H9 (cell line): ENCODE measurements around the gene DISC1. TPM values are rescaled to one million over a fixed set of nuclear protein-coding genes. Genes with fewer than 3 reads are reported as not detected.

ENCODE experiments used
- DNase-seq: peaks from one replicate; pipeline ENCODE4 v3.0.0-alpha.2; 2017
- H2AFZ ChIP-seq: one replicate; pipeline ENCODE4 v1.6.1; 2013; ENCODE audit warnings: mild to moderate bottlenecking, low read length, control low read depth, moderate library complexity
- H2AK5ac ChIP-seq: 2 replicates; pipeline ENCODE4 v1.6.1; 2013; ENCODE audit warnings: low read length, control low read depth, mixed read lengths; ENCODE audit not compliant: insufficient read length
- H2BK120ac ChIP-seq: one replicate; pipeline ENCODE4 v1.6.1; 2013; ENCODE audit warnings: low read depth, mild to moderate bottlenecking, low read length, control low read depth, inconsistent platforms; ENCODE audit not compliant: poor library complexity, severe bottlenecking
- H2BK12ac ChIP-seq: 2 replicates; pipeline ENCODE4 v1.6.1; 2013; ENCODE audit warnings: low read length, control low read depth, mixed read lengths, low read depth; ENCODE audit not compliant: insufficient read length
- H2BK15ac ChIP-seq: 2 replicates; pipeline ENCODE4 v1.6.1; 2013; ENCODE audit warnings: low read depth, low read length, control low read depth
- H2BK20ac ChIP-seq: one replicate; pipeline ENCODE4 v1.6.1; 2013; ENCODE audit warnings: low read depth, mild to moderate bottlenecking, low read length, control low read depth, inconsistent platforms; ENCODE audit not compliant: poor library complexity, severe bottlenecking
- H2BK5ac ChIP-seq: 2 replicates; pipeline ENCODE4 v1.6.1; 2013; ENCODE audit warnings: low read length, control low read depth, mixed read lengths; ENCODE audit not compliant: insufficient read length
- H3K14ac ChIP-seq: 2 replicates; pipeline ENCODE4 v1.6.1; 2013; ENCODE audit warnings: low read length, control low read depth; ENCODE audit not compliant: insufficient read depth
- H3K18ac ChIP-seq: 2 replicates; pipeline ENCODE4 v1.6.1; 2013; ENCODE audit warnings: low read depth, mild to moderate bottlenecking, mixed read lengths, low read length, control low read depth; ENCODE audit not compliant: insufficient read length
- H3K23ac ChIP-seq: 2 replicates; pipeline ENCODE4 v1.6.1; 2013; ENCODE audit warnings: low read length, control low read depth, mixed read lengths, low read depth; ENCODE audit not compliant: insufficient read length
- H3K23me2 ChIP-seq: 2 replicates; pipeline ENCODE4 v1.6.1; 2013; ENCODE audit warnings: low read depth, mild to moderate bottlenecking, mixed read lengths, low read length, control low read depth; ENCODE audit not compliant: insufficient read length, poor library complexity, severe bottlenecking
- H3K27ac ChIP-seq: 2 replicates; pipeline ENCODE4 v1.5.1; 2013; ENCODE audit warnings: low read length, control low read depth, mixed read lengths, low read depth; ENCODE audit not compliant: insufficient read length
- H3K27me3 ChIP-seq: 2 replicates; pipeline ENCODE4 v1.6.1; 2013; ENCODE audit warnings: low read length, control low read depth, inconsistent platforms; ENCODE audit not compliant: insufficient read depth
- H3K4ac ChIP-seq: 2 replicates; pipeline ENCODE4 v1.6.1; 2013; ENCODE audit warnings: low read depth, mild to moderate bottlenecking, control low read depth, inconsistent platforms, low read length, moderate library complexity
- H3K4me1 ChIP-seq: 2 replicates; pipeline ENCODE4 v1.6.1; 2013; ENCODE audit warnings: low read length, control low read depth, inconsistent platforms; ENCODE audit not compliant: insufficient read depth
- H3K4me2 ChIP-seq: 2 replicates; pipeline ENCODE4 v1.6.1; 2013; ENCODE audit warnings: low read length, control low read depth, mixed read lengths; ENCODE audit not compliant: insufficient read length, insufficient read depth
- H3K56ac ChIP-seq: 2 replicates; pipeline ENCODE4 v1.6.1; 2013; ENCODE audit warnings: low read depth, mild to moderate bottlenecking, mixed read lengths, low read length, control low read depth; ENCODE audit not compliant: insufficient read length
- H3K79me1 ChIP-seq: 2 replicates; pipeline ENCODE4 v1.6.1; 2013; ENCODE audit warnings: low read depth, mild to moderate bottlenecking, moderate library complexity, low read length, control low read depth, inconsistent platforms; ENCODE audit not compliant: insufficient read depth, poor library complexity, severe bottlenecking
- H3K79me2 ChIP-seq: 2 replicates; pipeline ENCODE4 v1.6.1; 2013; ENCODE audit warnings: low read length, control low read depth, inconsistent platforms; ENCODE audit not compliant: insufficient read depth
- H3K9ac ChIP-seq: 2 replicates; pipeline ENCODE4 v1.6.1; 2013; ENCODE audit warnings: low read length, control low read depth, mixed read lengths; ENCODE audit not compliant: insufficient read length; ENCODE audit errors: extremely low read depth
- H3K9me3 ChIP-seq: one replicate; pipeline ENCODE4 v1.6.1; 2013; ENCODE audit warnings: low read depth, low read length, inconsistent platforms; ENCODE audit not compliant: control insufficient read depth
- H3T11ph ChIP-seq: one replicate; pipeline ENCODE4 v1.6.1; 2013; ENCODE audit warnings: mild to moderate bottlenecking, low read length, control low read depth, inconsistent platforms
- H4K20me1 ChIP-seq: one replicate; pipeline ENCODE4 v1.6.1; 2013; ENCODE audit not compliant: control insufficient read depth, insufficient read length, insufficient read depth
- H4K5ac ChIP-seq: 2 replicates; pipeline ENCODE4 v1.6.1; 2013; ENCODE audit warnings: low read depth, mild to moderate bottlenecking, mixed read lengths, low read length, control low read depth; ENCODE audit not compliant: insufficient read length
- H4K8ac ChIP-seq: replicated peaks from 2 replicates; pipeline ENCODE4 v1.6.1; 2013; ENCODE audit warnings: low read length, control low read depth, mixed read lengths, low read depth; ENCODE audit not compliant: insufficient read length
- H4K91ac ChIP-seq: 2 replicates; pipeline ENCODE4 v1.6.1; 2013; ENCODE audit warnings: low read depth, mild to moderate bottlenecking, moderate library complexity, mixed read lengths, low read length, control low read depth; ENCODE audit not compliant: insufficient read length
- H3K27ac Mint-ChIP-seq, 3 experiments: 2 replicates in 2 of 3; 3 replicates in 1 of 3; pipeline ENCODE4 v1.8.0; 2020 to 2021; ENCODE audit warnings: mixed read lengths in 3 of 3, mild to moderate bottlenecking in 1 of 3, moderate library complexity in 1 of 3
- H3K27me3 Mint-ChIP-seq: 2 replicates; pipeline ENCODE4 v1.8.0; 2021; ENCODE audit warnings: low read depth, mild to moderate bottlenecking, moderate library complexity, mixed read lengths
- H3K36me3 Mint-ChIP-seq, 3 experiments: 2 replicates in 2 of 3; 3 replicates in 1 of 3; pipeline ENCODE4 v1.8.0; 2020 to 2021; ENCODE audit warnings: low read depth in 3 of 3, mixed read lengths in 3 of 3; ENCODE audit not compliant: insufficient read depth in 1 of 3
- H3K4me1 Mint-ChIP-seq, 2 experiments: 2 replicates each; pipeline ENCODE4 v1.8.0; 2020; ENCODE audit warnings: mixed read lengths in 2 of 2
- H3K4me3 Mint-ChIP-seq, 2 experiments: 2 replicates in 1 of 2; 3 replicates in 1 of 2; pipeline ENCODE4 v1.8.0; 2020 to 2021; ENCODE audit warnings: mild to moderate bottlenecking in 2 of 2, mixed read lengths in 2 of 2, moderate library complexity in 1 of 2
- H3K9me3 Mint-ChIP-seq, 2 experiments: 2 replicates in 1 of 2; 3 replicates in 1 of 2; pipeline ENCODE4 v1.8.0; 2020; ENCODE audit warnings: mild to moderate bottlenecking in 2 of 2, mixed read lengths in 2 of 2, moderate library complexity in 1 of 2
- CTCF ChIP-seq: fragments of 200-600 bp; sonication (generic); conservative IDR thresholded peaks from 3 replicates; pipeline ENCODE4 v1.8.0; 2021; ENCODE audit warnings: antibody characterized with exemption, mild to moderate bottlenecking
- WGBS: extraction: QIAGEN DNeasy Blood & Tissue Kit; methylation state at CpG from one replicate; pipeline ENCODE4 v1.1.7; 2013; ENCODE audit warnings: missing lambda C conversion rate, low lambda C conversion rate, mixed read lengths; ENCODE audit not compliant: insufficient read length; ENCODE audit errors: extremely low coverage; 5-methylcytosine and 5-hydroxymethylcytosine counted together
- total RNA-seq: library from RNA; stranded (reverse); gene quantifications from 2 replicates; pipeline ENCODE4 v1.2.1, GENCODE V29; 2021

Gene DISC1
- total RNA-seq, 1 experiment from 2014 or later, result 2.5 TPM

GRCh38 chr1:231896806-231897205 lies 270.2 kb downstream of the DISC1 start:
- H3K9me3 ChIP-seq, result no peaks in the 10 kb centered on the region
- no peak overlapping the region for H2BK15ac ChIP-seq
- H3K27ac Mint-ChIP-seq, result no peak overlapping the region
- no peaks in the 10 kb centered on the region for H4K20me1 ChIP-seq
- peaks cover 4% of the 10 kb centered on the region; the same call in 1 of the 2 replicates for H3K4me1 ChIP-seq
- peaks cover 17 to 22% of the 10 kb centered on the region in 2 experiments for H3K4me1 Mint-ChIP-seq
- H3K14ac ChIP-seq, result no peak overlapping the region
- H3K4ac ChIP-seq, result no peak overlapping the region
- no peaks in the 10 kb centered on the region for H3K36me3 Mint-ChIP-seq
- no peak overlapping the region for H2BK120ac ChIP-seq
- H3K9me3 Mint-ChIP-seq, result peaks cover 0 to 3% of the 10 kb centered on the region in 2 experiments; a peak in 1 of 5 replicates
- DNase-seq, result no peak
- no peak overlapping the region for H3K18ac ChIP-seq
- TF ChIP-seq CTCF, result no peak
- WGBS, result no CpG with 5 or more reads among the region's 4 CpGs
- H3K27me3 Mint-ChIP-seq, result no peaks in the 10 kb centered on the region
- H2BK20ac ChIP-seq, result no peak overlapping the region
- H4K91ac ChIP-seq, result no peak overlapping the region
- H2AK5ac ChIP-seq, result no peak overlapping the region
- H3T11ph ChIP-seq, result no peak overlapping the region
- H3K79me2 ChIP-seq, result no peaks in the 10 kb centered on the region
- H2BK5ac ChIP-seq, result no peak overlapping the region
- no peak overlapping the region for H2BK12ac ChIP-seq
- H3K27me3 ChIP-seq, result no peaks in the 10 kb centered on the region
- H3K23me2 ChIP-seq, result no peaks in the 10 kb centered on the region
- no peak overlapping the region for H3K4me3 Mint-ChIP-seq
- no peak overlapping the region for H3K56ac ChIP-seq
- no peak overlapping the region for H3K23ac ChIP-seq
- no peak overlapping the region for H4K5ac ChIP-seq
- no peak overlapping the region for H3K4me2 ChIP-seq
- H3K27ac ChIP-seq, result no peak overlapping the region
- no peak overlapping the region for H4K8ac ChIP-seq
- H2AFZ ChIP-seq, result no peak overlapping the region
- no peak overlapping the region for H3K9ac ChIP-seq
- no peaks in the 10 kb centered on the region for H3K79me1 ChIP-seq
